Loucy (cell line): ENCODE results near the gene IFT122.

Experiments
- EZH2phosphoT487 ChIP-seq: fragments of 200-600 bp; IDR thresholded peaks from 2 replicates; pipeline ENCODE4 v1.6.1; 2018; ENCODE audit warnings: antibody characterized with exemption, mild to moderate bottlenecking, moderate library complexity, borderline replicate concordance
- TF ChIP-seq, protein P1 (sequence below): fragments of 200-600 bp; sonication (generic); conservative IDR thresholded peaks from 2 replicates; pipeline ENCODE4 v1.5.1; 2014; ENCODE audit warnings: mild to moderate bottlenecking, antibody characterized with exemption, low read length

DNA sequence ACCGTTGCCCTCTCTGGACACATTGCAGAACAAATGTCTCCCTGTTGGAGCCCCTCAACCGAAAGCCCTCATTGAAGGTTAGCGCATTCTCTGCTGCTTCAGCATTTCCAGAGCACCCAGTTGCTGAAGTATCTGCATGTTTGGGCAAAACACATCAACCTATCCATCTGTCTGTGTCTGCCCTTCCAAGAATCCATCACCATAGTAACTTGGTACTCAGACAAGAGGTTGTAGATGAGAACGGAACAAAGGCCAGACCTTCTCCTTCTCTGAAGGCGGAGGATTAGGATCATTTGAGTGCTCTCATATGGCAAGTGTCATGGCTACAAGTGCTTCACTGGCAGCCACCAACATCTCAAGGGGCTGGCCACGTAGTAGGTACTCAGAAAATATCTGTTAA lies 65.3 kb downstream of the IFT122 start:
- TF ChIP-seq, protein P1, sequence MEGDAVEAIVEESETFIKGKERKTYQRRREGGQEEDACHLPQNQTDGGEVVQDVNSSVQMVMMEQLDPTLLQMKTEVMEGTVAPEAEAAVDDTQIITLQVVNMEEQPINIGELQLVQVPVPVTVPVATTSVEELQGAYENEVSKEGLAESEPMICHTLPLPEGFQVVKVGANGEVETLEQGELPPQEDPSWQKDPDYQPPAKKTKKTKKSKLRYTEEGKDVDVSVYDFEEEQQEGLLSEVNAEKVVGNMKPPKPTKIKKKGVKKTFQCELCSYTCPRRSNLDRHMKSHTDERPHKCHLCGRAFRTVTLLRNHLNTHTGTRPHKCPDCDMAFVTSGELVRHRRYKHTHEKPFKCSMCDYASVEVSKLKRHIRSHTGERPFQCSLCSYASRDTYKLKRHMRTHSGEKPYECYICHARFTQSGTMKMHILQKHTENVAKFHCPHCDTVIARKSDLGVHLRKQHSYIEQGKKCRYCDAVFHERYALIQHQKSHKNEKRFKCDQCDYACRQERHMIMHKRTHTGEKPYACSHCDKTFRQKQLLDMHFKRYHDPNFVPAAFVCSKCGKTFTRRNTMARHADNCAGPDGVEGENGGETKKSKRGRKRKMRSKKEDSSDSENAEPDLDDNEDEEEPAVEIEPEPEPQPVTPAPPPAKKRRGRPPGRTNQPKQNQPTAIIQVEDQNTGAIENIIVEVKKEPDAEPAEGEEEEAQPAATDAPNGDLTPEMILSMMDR, result no peak
- no peak for TF ChIP-seq EZH2phosphoT487
